Naive thymus-derived CD4-positive, alpha-beta T cell (primary cell): ENCODE results near the gene SOCS4. TPM values are rescaled to one million over a fixed set of nuclear protein-coding genes. Genes with fewer than 3 reads are reported as not detected.
A peak's percentile ranks its signal among the peaks of the same experiment; 100 is the strongest.

Experiments used
- ATAC-seq: fragments of 150-1000 bp; cut with Tn5 transposase; 2 replicates; pipeline ENCODE4 v1.10.0; 2021; ENCODE audit warnings: mild to moderate bottlenecking, moderate library complexity
- CTCF ChIA-PET: fragments of 350-600 bp; sonication (Branson Sonifier 250); formaldehyde crosslinking; loops from one replicate; lab custom pipeline; 2021; ENCODE audit warnings: antibody characterized with exemption; lab: Charles Lee
- POLR2A ChIA-PET: fragments of 350-600 bp; sonication (Branson Sonifier 250); formaldehyde crosslinking; loops from one replicate; lab custom pipeline; 2021; ENCODE audit warnings: antibody characterized with exemption, inconsistent platforms; lab: Charles Lee
- DNase-seq, 9 donors: peaks; one replicate each; pipeline versions ENCODE4 v3.0.0 to v3.0.0-alpha.2; 2020 to 2022; ENCODE audit warnings: mixed read lengths in 1 of 9
- H3K27ac ChIP-seq: one replicate; pipeline ENCODE4 v1.7.0; 2013; ENCODE audit warnings: mild to moderate bottlenecking, low read depth, low read length, moderate library complexity
- H3K27me3 ChIP-seq, 2 donors: one replicate each; pipeline ENCODE4 v1.7.0; 2013; ENCODE audit warnings: low read length in 2 of 2, mild to moderate bottlenecking in 2 of 2, moderate library complexity in 2 of 2; ENCODE audit not compliant: control insufficient read depth in 2 of 2, insufficient read depth in 2 of 2
- H3K36me3 ChIP-seq, 3 experiments: 1 replicate in 2 of 3; 2 replicates in 1 of 3; pipeline ENCODE4 v1.7.0; 2013; ENCODE audit warnings: low read length in 3 of 3, mild to moderate bottlenecking in 3 of 3, moderate library complexity in 1 of 3; ENCODE audit not compliant: insufficient read depth in 3 of 3, control insufficient read depth in 2 of 3
- H3K4me1 ChIP-seq, 2 donors: one replicate each; pipeline ENCODE4 v1.7.0; 2013; ENCODE audit warnings: low read length in 2 of 2, mild to moderate bottlenecking in 2 of 2, moderate library complexity in 1 of 2; ENCODE audit not compliant: control insufficient read depth in 2 of 2, insufficient read depth in 2 of 2
- H3K4me3 ChIP-seq: 2 replicates; pipeline ENCODE4 v1.7.0; 2013; ENCODE audit warnings: mild to moderate bottlenecking, low read length
- H3K9me3 ChIP-seq, 3 experiments: 1 replicate in 2 of 3; 2 replicates in 1 of 3; pipeline ENCODE4 v1.7.0; 2013; ENCODE audit warnings: low read length in 3 of 3; ENCODE audit not compliant: control insufficient read depth in 2 of 3
- H3K27ac Mint-ChIP-seq, 9 donors: one replicate each; pipeline ENCODE4 v1.8.0; 2020 to 2022; ENCODE audit warnings: mixed read lengths in 9 of 9, mild to moderate bottlenecking in 8 of 9, moderate library complexity in 5 of 9, inconsistent platforms in 2 of 9
- H3K27me3 Mint-ChIP-seq, 5 donors: one replicate each; pipeline ENCODE4 v1.8.0; 2021 to 2022; ENCODE audit warnings: mixed read lengths in 5 of 5, mild to moderate bottlenecking in 1 of 5
- H3K36me3 Mint-ChIP-seq, 5 donors: one replicate each; pipeline ENCODE4 v1.8.0; 2020 to 2022; ENCODE audit warnings: mixed read lengths in 5 of 5, mild to moderate bottlenecking in 3 of 5, inconsistent platforms in 1 of 5
- H3K4me1 Mint-ChIP-seq, 7 donors: one replicate each; pipeline ENCODE4 v1.8.0; 2020 to 2022; ENCODE audit warnings: mixed read lengths in 7 of 7, mild to moderate bottlenecking in 3 of 7, inconsistent platforms in 1 of 7
- H3K4me3 Mint-ChIP-seq, 10 donors: one replicate each; pipeline ENCODE4 v1.8.0; 2020 to 2022; ENCODE audit warnings: mild to moderate bottlenecking in 10 of 10, mixed read lengths in 10 of 10, moderate library complexity in 6 of 10, inconsistent platforms in 2 of 10
- H3K9me3 Mint-ChIP-seq, 11 donors: one replicate each; pipeline ENCODE4 v1.8.0; 2020 to 2022; ENCODE audit warnings: mixed read lengths in 11 of 11, mild to moderate bottlenecking in 4 of 11, inconsistent platforms in 1 of 11, moderate library complexity in 1 of 11
- intact Hi-C, 2 donors: fragments of 100-400 bp; cut with micrococcal nuclease; formaldehyde crosslinking; loops; one replicate each; pipeline ENCODE4 v1.15.1; 2023
- polyA plus RNA-seq, 2 donors: library from polyadenylated mRNA; unstranded; fragments of 300-500 nt; fragmentation: Illumina TruSeq; gene quantifications; one replicate each; pipeline ENCODE4 v1.2.3, GENCODE V29; 2021
- total RNA-seq, 6 experiments: library from RNA in 5 of 6; stranded (reverse) in 5 of 6; gene quantifications; 1 replicate in 5 of 6; 2 replicates in 1 of 6; pipeline ENCODE4 v1.2.3 and lab custom pipeline; 2021 to 2026

SOCS4 gene, protein sequence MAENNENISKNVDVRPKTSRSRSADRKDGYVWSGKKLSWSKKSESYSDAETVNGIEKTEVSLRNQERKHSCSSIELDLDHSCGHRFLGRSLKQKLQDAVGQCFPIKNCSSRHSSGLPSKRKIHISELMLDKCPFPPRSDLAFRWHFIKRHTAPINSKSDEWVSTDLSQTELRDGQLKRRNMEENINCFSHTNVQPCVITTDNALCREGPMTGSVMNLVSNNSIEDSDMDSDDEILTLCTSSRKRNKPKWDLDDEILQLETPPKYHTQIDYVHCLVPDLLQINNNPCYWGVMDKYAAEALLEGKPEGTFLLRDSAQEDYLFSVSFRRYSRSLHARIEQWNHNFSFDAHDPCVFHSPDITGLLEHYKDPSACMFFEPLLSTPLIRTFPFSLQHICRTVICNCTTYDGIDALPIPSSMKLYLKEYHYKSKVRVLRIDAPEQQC
- total RNA-seq (10 to 100 TPM; 21.2 to 30.3 (median 22.1) TPM), polyA plus RNA-seq (1 to 10 TPM; 1.2 to 2.2 TPM), total RNA-seq (lab: John Stamatoyannopoulos, UW) (30.8 reads per million, percentile 60 among the genes with 10 or more reads in this experiment)

DNA sequence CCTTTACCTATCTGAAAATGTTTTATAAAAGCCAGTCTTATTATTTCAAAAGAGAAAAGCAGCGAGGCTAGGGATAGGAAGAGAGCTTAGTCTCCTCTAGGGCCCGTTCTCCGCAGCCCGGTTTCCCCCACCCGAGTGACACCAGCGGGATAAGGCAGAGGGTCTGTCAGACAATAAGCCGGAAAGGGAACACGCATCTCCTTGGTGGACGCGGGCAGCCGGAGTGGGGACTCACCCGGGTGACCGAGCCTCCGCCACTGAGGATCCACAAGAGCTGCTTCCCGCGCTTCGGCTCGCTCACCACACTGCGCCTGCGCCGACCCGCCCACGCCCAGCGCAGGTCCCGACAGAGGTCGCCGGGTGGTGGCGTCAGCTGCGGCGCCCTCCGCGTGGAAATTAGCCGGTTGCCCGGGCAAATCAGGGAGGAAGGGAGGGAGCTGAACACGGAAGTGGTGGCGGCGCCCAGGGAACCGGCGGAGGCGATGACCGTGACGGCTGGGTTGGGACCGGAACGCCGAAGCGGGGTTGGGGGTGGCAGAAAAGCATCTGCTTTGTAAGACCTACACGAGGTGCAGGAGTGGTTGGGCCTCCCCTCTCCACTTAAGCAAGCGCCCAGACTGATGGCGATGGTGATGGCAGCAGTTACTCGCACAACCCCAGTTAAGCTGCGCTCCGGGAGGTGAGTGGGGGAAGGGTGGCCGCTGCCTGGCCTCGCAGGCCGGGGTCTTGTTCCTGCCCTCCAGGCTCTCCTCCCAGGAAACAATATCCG, at the start of gene SOCS4, which contains the start of gene WDHD1:
SOCS4 (plus strand) TSS at position 444 of the 769 bp plus-strand sequence. CDS start 15,806 bp downstream, outside the sequence.
WDHD1 (minus strand) TSS at position 307 of the 769 bp plus-strand sequence. CDS start 312 bp downstream, outside the sequence.
- Histone ChIP-seq H3K9me3 (no peaks in the 10 kb centered on the region), H3K4me3 (peak within 1 kb of the TSS; percentile 87), H3K4me1 (peaks cover 12 to 31% of the 10 kb centered on the region in 2 donors), H3K27me3 (no peaks in the 10 kb centered on the region), H3K36me3 (no peaks in the 10 kb centered on the region), H3K27ac (peak within 1 kb of the TSS; percentile 86)
- Mint-ChIP-seq H3K27me3 (no peaks in the 10 kb centered on the region), H3K4me3 (peak within 1 kb of the TSS; percentile 84 to 96 (median 93)), H3K36me3 (peaks cover 0 to 12% (median 4%) of the 10 kb centered on the region in 5 donors), H3K9me3 (no peaks in the 10 kb centered on the region), H3K4me1 (peaks cover 26 to 59% (median 53%) of the 10 kb centered on the region in 7 donors), H3K27ac (peak within 1 kb of the TSS; percentile 68 to 96 (median 92))
- intact Hi-C loops, result loop anchor here (1.0 to 10.0 kb wide), 18 partner anchors 15 to 1088 kb away; partner anchors contain the start of genes CNIH1 (in 2 of the 2), DLGAP5 (in 2 of the 2), GCH1 (in 2 of the 2) and CDKN3 (in 1 of the 2)
- peak; percentile 97 for ATAC-seq
- ChIA-PET POLR2A (interaction anchor here (0.6 to 6.2 kb wide), 7 partner anchors 18 to 1552 kb away, joined by 3 to 37 read pairs (median 4); partner anchors contain the start of genes MAPK1IP1L and TMEM260), CTCF (interaction anchor here (0.6 to 2.9 kb wide), 4 partner anchors 9 to 570 kb away, joined by 3 to 13 read pairs (median 3); partner anchors contain the start of gene MAPK1IP1L)
- peak; percentile 93 to 100 (median 96) for DNase-seq

DNA sequence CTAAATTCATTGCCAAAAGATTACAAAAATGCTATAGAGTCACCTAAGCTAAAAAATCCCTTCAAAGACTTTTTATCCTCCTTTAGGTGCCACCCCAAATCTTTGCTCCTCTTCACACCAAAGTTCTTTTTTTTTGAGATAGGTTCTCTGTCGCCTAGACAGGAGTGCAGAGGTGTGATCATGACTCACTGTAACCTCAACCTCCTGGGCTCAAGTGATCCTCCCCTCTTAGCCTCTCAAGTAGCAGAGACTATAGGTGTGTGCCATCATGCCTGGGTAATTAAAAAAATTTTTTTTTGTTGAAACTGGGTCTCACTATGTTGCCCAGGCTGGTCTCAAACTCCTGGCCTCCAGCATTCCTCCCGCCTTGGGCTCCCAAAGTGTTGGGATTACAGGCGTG, 48.0 kb upstream of the SOCS4 start:
- Histone ChIP-seq H3K27me3 (no peaks in the 10 kb centered on the region), H3K36me3 (no peaks in the 10 kb centered on the region), H3K27ac (no peak overlapping the region), H3K4me3 (no peak overlapping the region), H3K4me1 (no peaks in the 10 kb centered on the region), H3K9me3 (no peaks in the 10 kb centered on the region)
- no peak overlapping the region for H3K4me3 Mint-ChIP-seq
- no peaks in the 10 kb centered on the region for H3K9me3 Mint-ChIP-seq
- ATAC-seq (no peak), DNase-seq (no peak)
- peaks cover 0 to 8% (median 0%) of the 10 kb centered on the region in 7 donors for H3K4me1 Mint-ChIP-seq
- intact Hi-C loops, result no loop called here
- H3K27me3 Mint-ChIP-seq, result no peaks in the 10 kb centered on the region
- CTCF ChIA-PET, result interaction anchor here (0.7 kb wide), 1 partner anchor 404 kb away, joined by 3 read pairs; no protein-coding TSS in a partner anchor
- peaks cover 0 to 15% (median 8%) of the 10 kb centered on the region in 5 donors for H3K36me3 Mint-ChIP-seq
- POLR2A ChIA-PET, result no interaction called here
- H3K27ac Mint-ChIP-seq, result peak overlapping the region in 1 of 9 donors; percentile 15

DNA sequence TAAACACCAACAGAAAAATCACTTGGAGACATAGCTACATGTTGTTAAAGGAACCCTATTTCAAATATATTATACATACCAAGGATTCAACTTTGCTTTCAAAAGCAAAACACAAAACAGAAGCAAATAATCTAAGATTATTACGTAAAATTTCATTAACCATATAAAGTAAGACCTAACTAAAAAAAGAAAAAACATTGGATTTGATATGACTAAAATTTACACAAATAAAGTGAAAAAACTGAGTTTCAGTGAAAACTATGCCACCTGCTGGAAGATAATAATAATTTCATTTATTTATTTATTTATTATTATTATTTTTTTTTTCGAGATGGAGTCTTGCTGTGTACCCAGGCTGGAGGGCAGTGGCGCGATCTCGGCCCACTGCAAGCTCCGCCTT, 45.3 kb upstream of the SOCS4 start:
- Mint-ChIP-seq H3K27ac (no peak overlapping the region), H3K36me3 (peaks cover 0 to 37% (median 16%) of the 10 kb centered on the region in 5 donors), H3K9me3 (peaks cover 0 to 2% (median 0%) of the 10 kb centered on the region in 11 donors), H3K27me3 (no peaks in the 10 kb centered on the region), H3K4me3 (no peak overlapping the region), H3K4me1 (peaks cover 0 to 2% (median 0%) of the 10 kb centered on the region in 7 donors)
- Histone ChIP-seq H3K4me3 (no peak overlapping the region), H3K27ac (no peak overlapping the region), H3K4me1 (no peaks in the 10 kb centered on the region), H3K36me3 (no peaks in the 10 kb centered on the region), H3K9me3 (no peaks in the 10 kb centered on the region), H3K27me3 (no peaks in the 10 kb centered on the region)
- ATAC-seq (no peak), DNase-seq (no peak)
- ChIA-PET POLR2A (interaction anchor here (0.7 kb wide), 1 partner anchor 70 kb away, joined by 3 read pairs; the partner anchor contains the start of gene MAPK1IP1L), CTCF (no interaction called here)
- intact Hi-C loops, result loop anchor here in 1 of 2 donors (1.0 to 2.0 kb wide), 2 partner anchors 179 to 417 kb away; no protein-coding TSS in a partner anchor

DNA sequence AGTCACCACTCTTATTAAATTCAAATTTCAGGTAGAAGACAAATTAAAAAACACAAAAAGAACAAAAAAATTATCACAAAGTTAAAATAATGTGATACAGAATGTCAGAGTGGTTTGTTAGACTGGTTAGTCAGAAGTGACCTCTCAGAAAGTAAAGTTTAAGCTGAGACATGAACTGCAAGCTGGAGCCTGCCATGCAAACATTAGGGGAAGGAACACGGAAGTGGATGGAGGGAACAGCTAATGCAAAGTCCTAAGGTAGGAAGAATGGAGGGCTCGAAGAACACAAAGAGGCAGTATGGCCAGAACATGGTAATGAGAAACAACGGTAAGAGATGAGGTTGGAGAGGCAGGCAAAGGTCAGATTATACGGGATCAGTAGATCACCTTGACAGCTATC, 41.9 kb upstream of the SOCS4 start:
- CTCF ChIA-PET, result interaction anchor here (0.6 kb wide), 1 partner anchor 39 kb away, joined by 3 read pairs; no protein-coding TSS in a partner anchor
- H3K27me3 Mint-ChIP-seq, result no peaks in the 10 kb centered on the region

DNA sequence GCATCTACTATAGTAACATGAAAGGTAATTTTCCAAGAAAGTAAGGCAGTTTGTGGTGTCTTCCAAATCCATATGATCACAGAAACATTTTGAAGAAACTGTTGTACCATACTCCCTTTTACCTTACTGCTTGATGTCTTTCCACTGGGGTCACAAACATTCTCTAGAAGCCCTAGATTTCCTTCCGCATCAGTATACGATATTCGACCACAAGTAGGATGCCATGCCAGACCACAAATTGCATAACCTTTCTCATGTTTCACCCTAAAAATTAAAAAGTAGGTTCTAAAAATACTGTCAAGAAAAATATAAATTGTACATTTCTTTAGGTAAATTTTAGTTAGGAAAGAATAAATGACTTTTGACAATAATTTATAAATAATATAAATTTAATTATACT, 26.7 kb upstream of the SOCS4 start:
- no peaks in the 10 kb centered on the region for H3K36me3 ChIP-seq
- H3K27ac ChIP-seq, result no peak overlapping the region
- H3K4me3 ChIP-seq, result no peak overlapping the region
- peak; percentile 49 for ATAC-seq
- H3K27ac Mint-ChIP-seq, result no peak overlapping the region
- ChIA-PET POLR2A (no interaction called here), CTCF (no interaction called here)
- no peak for DNase-seq
- peaks cover 4 to 39% (median 21%) of the 10 kb centered on the region in 5 donors for H3K36me3 Mint-ChIP-seq
- no peaks in the 10 kb centered on the region for H3K9me3 Mint-ChIP-seq
- no peak overlapping the region for H3K4me3 Mint-ChIP-seq
- intact Hi-C loops, result no loop called here
- peaks cover 0 to 10% (median 0%) of the 10 kb centered on the region in 7 donors for H3K4me1 Mint-ChIP-seq
- H3K27me3 Mint-ChIP-seq, result no peaks in the 10 kb centered on the region
- no peaks in the 10 kb centered on the region for H3K4me1 ChIP-seq
- H3K9me3 ChIP-seq, result no peaks in the 10 kb centered on the region
- H3K27me3 ChIP-seq, result no peaks in the 10 kb centered on the region

More for the DNA sequence above, 41.9 kb upstream of the SOCS4 start:
- Histone ChIP-seq H3K4me1 (no peaks in the 10 kb centered on the region), H3K36me3 (no peaks in the 10 kb centered on the region), H3K9me3 (no peaks in the 10 kb centered on the region), H3K27ac (no peak overlapping the region), H3K4me3 (no peak overlapping the region), H3K27me3 (no peaks in the 10 kb centered on the region)
- ATAC-seq (no peak), DNase-seq (no peak)
- intact Hi-C loops, result no loop called here
- H3K4me1 Mint-ChIP-seq, result no peaks in the 10 kb centered on the region
- no peak overlapping the region for H3K4me3 Mint-ChIP-seq
- POLR2A ChIA-PET, result no interaction called here
- no peak overlapping the region for H3K27ac Mint-ChIP-seq
- peaks cover 0 to 2% (median 0%) of the 10 kb centered on the region in 11 donors for H3K9me3 Mint-ChIP-seq
- peaks cover 0 to 40% (median 18%) of the 10 kb centered on the region in 5 donors for H3K36me3 Mint-ChIP-seq

DNA sequence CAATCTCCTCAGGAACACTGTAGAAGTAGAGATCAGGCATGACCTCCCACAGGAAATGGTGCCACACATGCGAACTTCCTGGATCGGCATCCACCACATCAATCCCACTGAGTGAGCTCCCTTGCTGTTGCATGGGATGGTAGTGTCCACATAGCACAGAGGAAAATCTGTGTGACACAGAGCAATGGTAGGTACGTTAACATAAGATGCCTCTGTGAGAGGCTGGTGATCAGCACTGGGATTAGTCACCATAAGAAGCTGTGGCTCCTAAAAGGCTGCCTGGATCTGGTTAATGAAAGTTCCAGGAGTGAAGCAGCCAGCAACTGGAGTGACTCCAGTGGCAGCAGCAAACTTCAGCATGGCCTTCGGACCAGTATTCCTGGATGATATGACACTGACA, 22.0 kb upstream of the SOCS4 start:
- ATAC-seq (no peak), DNase-seq (no peak)
- no peaks in the 10 kb centered on the region for H3K36me3 ChIP-seq
- H3K9me3 Mint-ChIP-seq, result no peaks in the 10 kb centered on the region
- H3K27ac ChIP-seq, result no peak overlapping the region
- no peak overlapping the region for H3K4me3 Mint-ChIP-seq
- no peaks in the 10 kb centered on the region for H3K27me3 Mint-ChIP-seq
- no peaks in the 10 kb centered on the region for H3K27me3 ChIP-seq
- intact Hi-C loops, result no loop called here
- no peaks in the 10 kb centered on the region for H3K4me1 ChIP-seq
- H3K4me1 Mint-ChIP-seq, result peaks cover 0 to 11% (median 0%) of the 10 kb centered on the region in 7 donors
- H3K27ac Mint-ChIP-seq, result no peak overlapping the region
- ChIA-PET CTCF (no interaction called here), POLR2A (no interaction called here)
- no peak overlapping the region for H3K4me3 ChIP-seq
- H3K36me3 Mint-ChIP-seq, result peaks cover 4 to 37% (median 18%) of the 10 kb centered on the region in 5 donors
- H3K9me3 ChIP-seq, result no peaks in the 10 kb centered on the region
